G401 (cell line): Measurements from ENCODE around the gene ATP5ME. TPM values are rescaled to one million over a fixed set of nuclear protein-coding genes. Genes with fewer than 3 reads are reported as not detected.
"Not testable (repeated sequence)": the region's sequence is repeated elsewhere in the genome, so short reads cannot be mapped to it uniquely, and the experiment has no call there.

Source experiments
- DNase-seq: peaks from one replicate; pipeline ENCODE4 v3.0.0-alpha.2; 2015; ENCODE audit warnings: low spot score
- in situ Hi-C: cut with HindIII; loops from 2 replicates; pipeline ENCODE4 v1.10.0; 2016; ENCODE audit warnings: low sequenced_read_pairs, mixed read lengths
- total RNA-seq: library from RNA; depleted of rRNA; stranded (reverse); fragments of >200 nt; shearing (Covaris generic); gene quantifications from 2 replicates; pipeline ENCODE4 v1.2.3, GENCODE V29; 2014

ATP5ME gene
- total RNA-seq, 1 experiment from 2014 or later, result 245 TPM

GRCh38 chr4:675980-676870 is 2.1 kb upstream of the ATP5ME start:
- in situ Hi-C loops, result no loop called here
- no peak for DNase-seq

GRCh38 chr4:675036-675882 is 1.2 kb upstream of the ATP5ME start:
- in situ Hi-C loops, result no loop called here
- no peak for DNase-seq

- in situ Hi-C loops, result no loop called here
- DNase-seq, result no peak
Measured at GRCh38 chr4:673349-674091, 556 bp downstream of the ATP5ME start.

GRCh38 chr4:671769-672168 is 2.3 kb downstream of the ATP5ME start:
- no peak for DNase-seq
- in situ Hi-C loops, result no loop called here

- in situ Hi-C loops, DNase-seq: not testable (repeated sequence)
Measured at GRCh38 chr4:669806-670559, 4.1 kb downstream of the ATP5ME start.

GRCh38 chr4:668219-668618 is 5.9 kb downstream of the ATP5ME start:
- DNase-seq, in situ Hi-C loops: not testable (repeated sequence)

GRCh38 chr4:667545-667925 is 6.5 kb downstream of the ATP5ME start:
- in situ Hi-C loops, result no loop called here
- DNase-seq, result no peak

- in situ Hi-C loops, result no loop called here
- no peak for DNase-seq
Measured at GRCh38 chr4:666822-667544, 7.1 kb downstream of the ATP5ME start.

- in situ Hi-C loops, result no loop called here
- no peak for DNase-seq
Measured at GRCh38 chr4:666436-666810, 7.7 kb downstream of the ATP5ME start.

GRCh38 chr4:665751-666435 is 8.2 kb downstream of the ATP5ME start:
- DNase-seq, result no peak
- in situ Hi-C loops, result no loop called here

GRCh38 chr4:665381-665750 is 8.7 kb downstream of the ATP5ME start:
- in situ Hi-C loops, result no loop called here
- no peak for DNase-seq

GRCh38 chr4:664713-665231 is 9.3 kb downstream of the ATP5ME start:
- in situ Hi-C loops, result no loop called here
- DNase-seq, result no peak

- DNase-seq, result no peak
- in situ Hi-C loops, result no loop called here
Measured at GRCh38 chr4:663438-664428, 10.3 kb downstream of the ATP5ME start.

GRCh38 chr4:663046-663437 is 11.0 kb downstream of the ATP5ME start:
- in situ Hi-C loops, result no loop called here
- no peak for DNase-seq

- DNase-seq, result no peak
Measured at GRCh38 chr4:661881-662761, 12.0 kb downstream of the ATP5ME start.

GRCh38 chr4:661231-661630 is 12.8 kb downstream of the ATP5ME start:
- in situ Hi-C loops, result no loop called here

More at GRCh38 chr4:661881-662761, 12.0 kb downstream of the ATP5ME start:
- in situ Hi-C loops, result no loop called here

More at GRCh38 chr4:661231-661630, 12.8 kb downstream of the ATP5ME start:
- DNase-seq, result no peak
